Left lobe of liver (tissue), 2 donors: ENCODE results near the gene ARFGAP1. TPM values are rescaled to one million over a fixed set of nuclear protein-coding genes. Genes with fewer than 3 reads are reported as not detected.

ENCODE experiments used
- ATAC-seq: fragments of 200-7000 bp; cut with Tn5 transposase; one replicate; pipeline ENCODE4 v1.9.1; 2020; ENCODE audit warnings: mild to moderate bottlenecking, moderate library complexity
- DNase-seq: peaks from one replicate; pipeline ENCODE4 v3.0.0-alpha.2; 2020; ENCODE audit warnings: low spot score
- total RNA-seq: library from RNA; stranded (reverse); gene quantifications from one replicate; pipeline ENCODE4 v1.2.1, GENCODE V29; 2021
- donor health status: DM: no; HTN: no; CAD: no; lungs with moderate emphysema.
- donor health status: DM: no; HTN: yes; CAD: no.

The ARFGAP1 gene
- total RNA-seq, 1 donor from 2014 or later = 42.6 TPM

DNA sequence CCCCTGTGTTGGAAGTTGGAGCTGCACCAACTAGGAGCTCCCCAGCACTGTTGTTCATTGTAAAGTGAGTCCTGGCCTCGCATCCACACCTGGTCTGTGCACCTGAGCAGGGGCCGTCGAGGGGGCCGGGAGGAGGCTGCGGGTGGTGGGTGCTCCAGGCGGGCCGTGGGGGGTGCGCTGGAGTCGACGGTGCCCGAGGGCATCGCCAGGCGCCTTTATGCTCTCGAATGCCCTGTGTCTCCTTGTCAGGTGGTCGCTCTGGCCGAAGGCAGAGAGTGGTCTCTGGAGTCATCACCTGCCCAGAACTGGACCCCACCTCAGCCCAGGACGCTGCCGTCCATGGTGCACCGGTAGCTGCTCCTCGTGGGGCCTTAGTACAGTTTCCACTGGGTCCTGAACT lies 4.3 kb downstream of the ARFGAP1 start:
- no peak for ATAC-seq
- DNase-seq = no peak

DNA sequence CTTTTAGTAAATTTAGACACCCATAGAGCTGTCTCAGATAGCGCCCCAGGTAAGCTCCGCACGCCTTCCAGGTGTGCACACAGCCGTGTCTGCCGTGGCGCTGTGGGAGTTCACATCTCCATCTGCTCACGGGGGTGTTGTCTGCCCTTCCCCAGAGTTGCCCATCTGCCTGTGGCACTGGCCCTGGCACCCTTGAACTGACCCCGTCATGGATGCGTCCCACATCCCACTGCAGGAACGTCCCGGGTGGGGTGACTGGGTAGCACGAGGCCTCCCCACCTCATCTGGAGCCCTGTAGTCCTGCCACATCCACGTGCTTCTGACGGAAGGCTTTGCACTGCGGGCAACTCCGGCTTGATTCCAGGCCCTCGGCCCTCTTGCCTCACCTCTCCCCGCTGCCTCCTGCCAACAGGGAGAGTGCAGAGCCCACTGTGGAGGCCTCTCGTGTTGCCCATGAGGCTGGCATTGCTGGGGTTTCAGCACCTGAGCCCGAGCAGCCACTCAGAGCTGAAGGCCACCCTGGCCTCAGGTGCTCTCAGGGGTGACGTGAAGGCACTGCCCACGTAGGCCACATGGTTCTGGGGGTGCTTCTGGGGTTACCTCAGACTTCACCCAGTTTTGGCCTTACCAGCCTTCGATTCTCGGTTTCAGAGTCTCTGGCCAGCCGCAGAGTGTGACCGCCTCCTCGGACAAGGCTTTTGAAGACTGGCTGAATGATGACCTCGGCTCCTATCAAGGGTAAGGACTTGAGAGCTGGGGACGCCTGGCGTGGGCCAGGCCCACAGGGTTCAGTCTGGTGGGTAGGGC lies 5.1 kb downstream of the ARFGAP1 start:
- no peak for ATAC-seq
- no peak for DNase-seq

DNA sequence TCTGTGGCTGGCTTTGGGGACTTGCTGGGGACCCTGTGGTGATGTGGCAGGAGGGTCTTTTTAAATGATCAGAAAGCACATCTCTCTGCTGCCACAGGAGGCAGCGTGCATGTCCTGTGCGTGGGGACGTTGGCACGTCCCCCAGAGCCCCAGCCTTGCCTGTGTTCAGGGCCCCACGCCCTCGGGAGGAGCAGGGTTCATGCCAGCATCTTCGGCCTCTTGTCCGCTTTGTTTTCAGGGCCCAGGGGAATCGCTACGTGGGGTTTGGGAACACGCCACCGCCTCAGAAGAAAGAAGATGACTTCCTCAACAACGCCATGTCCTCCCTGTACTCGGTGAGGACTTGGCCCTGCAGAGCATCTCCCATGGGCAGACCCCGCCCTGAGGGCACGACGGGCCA lies 6.0 kb downstream of the ARFGAP1 start:
- no peak for DNase-seq

DNA sequence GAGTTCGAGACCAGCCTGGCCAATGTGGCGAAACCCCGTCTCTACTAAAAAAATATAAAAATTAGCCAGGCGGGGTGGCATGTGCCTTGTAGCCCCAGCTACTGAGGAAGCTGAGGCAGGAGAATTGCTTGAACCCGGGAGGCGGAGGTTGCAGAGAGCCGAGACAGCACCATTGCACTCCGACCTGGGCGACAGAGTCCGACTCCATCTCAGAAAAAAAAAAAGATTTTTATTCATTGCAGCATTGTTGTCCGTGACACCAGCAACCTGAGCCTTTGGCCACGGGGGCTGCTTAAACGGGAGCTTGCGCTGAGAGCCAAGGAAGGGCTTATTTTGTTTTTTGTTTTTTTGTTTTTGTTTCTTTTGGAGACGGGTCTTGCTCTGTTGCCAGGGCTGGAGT lies 7.3 kb downstream of the ARFGAP1 start:
- ATAC-seq = no peak
- DNase-seq = no peak

More for the DNA sequence above, 6.0 kb downstream of the ARFGAP1 start:
- ATAC-seq = no peak

DNA sequence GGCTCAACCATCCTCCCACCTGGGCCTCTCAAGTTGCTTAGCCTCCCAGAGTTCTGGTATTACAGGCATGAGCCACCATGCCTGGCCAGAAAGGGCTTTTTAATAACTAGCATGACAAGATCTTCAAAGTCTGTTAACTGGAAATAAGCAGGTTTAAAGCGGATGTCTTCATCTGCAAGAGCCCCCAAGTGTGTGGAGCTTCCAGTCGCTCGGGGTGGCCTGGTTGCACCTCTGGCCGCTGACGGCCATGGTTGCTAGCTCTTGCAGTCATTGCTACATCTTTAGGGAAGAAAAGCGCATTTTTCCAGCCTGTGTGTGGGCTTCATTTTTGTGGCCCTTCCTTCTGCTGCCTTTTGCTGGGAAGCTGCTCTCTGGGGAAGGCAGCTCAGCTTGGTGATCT lies 7.8 kb downstream of the ARFGAP1 start:
- ATAC-seq (no peak), DNase-seq (no peak)

DNA sequence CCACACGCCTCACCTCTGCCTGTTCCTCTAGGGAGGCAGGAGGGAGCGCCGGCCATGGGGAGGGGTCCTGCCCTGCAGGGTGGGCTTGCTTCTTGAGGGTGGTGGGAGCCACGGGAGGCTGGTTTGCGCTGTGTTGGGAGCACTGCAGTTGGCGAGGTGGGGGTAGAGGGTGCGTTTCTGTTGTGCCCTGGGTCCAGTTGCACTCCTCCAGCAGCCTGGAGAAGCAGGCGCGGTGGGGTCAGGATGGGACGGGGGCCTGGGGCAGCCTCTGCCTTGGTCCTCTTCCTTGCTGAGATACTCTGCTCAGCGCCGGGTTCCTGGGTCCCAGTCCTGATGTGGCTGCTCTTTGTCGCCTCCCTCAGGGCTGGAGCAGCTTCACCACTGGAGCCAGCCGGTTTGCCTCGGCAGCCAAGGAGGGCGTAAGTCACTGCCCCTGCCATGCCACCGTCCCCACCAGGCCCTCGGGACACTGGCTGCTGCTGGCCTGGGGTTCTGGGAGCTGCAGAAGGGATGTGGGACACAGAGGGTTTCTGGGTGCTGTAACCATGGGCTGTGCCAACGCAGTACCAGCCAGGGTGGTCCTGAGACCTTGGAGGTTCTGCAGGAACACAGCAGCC lies 8.4 kb downstream of the ARFGAP1 start:
- DNase-seq (no peak), ATAC-seq (no peak)

DNA sequence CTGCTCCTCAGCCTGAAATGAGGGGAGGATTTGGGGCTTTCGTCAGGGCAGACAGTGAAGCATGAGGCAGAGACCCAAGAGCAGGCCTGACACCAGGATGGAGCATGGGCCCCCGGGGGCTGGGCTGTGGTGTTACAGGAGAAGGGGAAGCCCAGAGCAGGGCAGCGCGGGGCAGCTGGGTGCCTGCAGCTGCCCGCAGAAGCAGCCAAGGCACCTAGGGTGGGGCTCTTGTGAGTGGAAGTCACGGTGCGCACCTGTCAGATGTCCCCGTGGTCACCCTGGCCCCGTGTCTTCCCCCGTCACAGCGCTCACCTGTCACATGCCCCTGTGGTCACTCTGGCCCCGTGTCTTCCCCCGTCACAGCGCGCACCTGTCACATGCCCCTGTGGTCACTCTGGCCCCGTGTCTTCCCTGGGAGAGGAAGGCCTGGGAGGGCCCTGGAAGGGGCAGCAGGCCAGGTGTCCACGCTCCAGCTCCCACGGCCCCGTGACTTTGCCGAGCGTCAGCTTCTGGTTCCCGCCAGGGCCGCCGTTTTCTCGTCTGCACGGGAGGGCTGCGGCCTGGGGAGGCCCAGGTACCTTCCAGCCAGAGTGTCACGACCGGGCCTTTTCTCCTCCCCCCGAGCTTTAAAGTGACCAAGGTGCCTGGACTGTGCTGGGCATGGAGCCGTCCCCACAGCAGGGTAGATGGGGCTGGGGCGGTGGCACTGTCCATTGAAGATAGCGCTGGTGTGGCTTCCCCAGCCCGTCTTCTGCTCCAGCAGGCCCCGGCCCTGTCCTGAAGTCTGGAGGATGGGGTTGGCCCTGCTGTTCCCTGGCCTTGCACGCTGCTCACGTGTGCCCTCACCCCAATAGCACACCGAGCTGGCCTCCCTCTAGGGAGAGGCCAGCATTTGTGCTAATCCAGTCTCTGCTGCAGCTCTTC lies 9.4 kb downstream of the ARFGAP1 start:
- ATAC-seq (no peak), DNase-seq (no peak)

DNA sequence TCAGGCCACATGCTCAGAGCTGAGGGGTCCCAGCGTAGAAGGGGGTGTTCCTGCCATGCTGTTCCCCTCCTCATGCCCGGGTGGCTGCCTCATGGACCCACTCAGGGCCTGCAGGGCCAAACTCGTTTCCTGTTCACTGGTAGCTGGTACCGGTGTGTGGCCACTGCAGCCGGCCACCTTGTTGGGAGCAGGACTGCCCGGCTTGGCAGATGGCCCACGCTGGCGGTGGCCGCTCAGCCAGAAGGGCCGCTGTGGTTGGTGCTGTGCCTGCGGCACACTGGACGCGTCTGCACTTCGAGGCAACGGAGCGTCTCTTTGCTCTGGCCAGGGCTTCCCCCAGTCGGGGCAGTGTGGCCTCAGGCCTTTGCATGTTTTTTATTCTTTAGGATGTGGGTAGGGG lies 10.3 kb downstream of the ARFGAP1 start:
- no peak for ATAC-seq

DNA sequence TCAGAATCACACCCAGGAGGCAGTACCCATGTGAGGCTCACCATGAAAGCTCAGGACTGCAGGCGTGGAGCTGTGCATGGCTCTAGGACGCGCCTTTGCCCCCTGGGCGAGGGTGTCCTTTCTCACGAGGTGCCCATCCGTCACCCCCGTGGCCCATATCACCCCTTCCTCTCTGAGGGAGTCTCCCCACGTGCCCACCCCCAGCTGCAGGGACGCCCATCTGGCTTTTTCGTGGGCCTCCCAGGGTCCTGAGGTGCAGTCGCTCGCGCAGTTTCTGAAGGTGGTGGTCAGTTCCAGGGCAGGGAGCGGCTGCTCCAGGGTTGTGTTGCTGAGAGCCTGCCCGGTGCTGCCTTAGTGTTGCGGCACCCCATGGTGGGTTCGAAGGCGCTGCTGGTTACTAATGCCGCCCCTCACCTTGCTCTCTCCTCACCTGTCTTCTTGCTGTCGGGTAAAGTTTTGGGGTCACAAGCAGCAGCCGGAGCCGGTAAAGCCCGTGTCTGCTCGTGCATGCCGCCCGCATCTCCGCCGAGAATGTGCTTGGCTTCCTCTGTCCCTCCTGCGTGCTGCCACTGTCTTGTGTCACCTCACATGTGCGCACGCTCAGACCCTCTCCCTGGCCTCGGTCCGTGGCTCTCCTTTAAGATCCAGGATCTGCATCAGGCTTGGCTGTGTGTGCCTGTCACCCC lies 10.9 kb downstream of the ARFGAP1 start:
- DNase-seq (no peak), ATAC-seq (no peak)

More for the DNA sequence above, 10.3 kb downstream of the ARFGAP1 start:
- no peak for DNase-seq

DNA sequence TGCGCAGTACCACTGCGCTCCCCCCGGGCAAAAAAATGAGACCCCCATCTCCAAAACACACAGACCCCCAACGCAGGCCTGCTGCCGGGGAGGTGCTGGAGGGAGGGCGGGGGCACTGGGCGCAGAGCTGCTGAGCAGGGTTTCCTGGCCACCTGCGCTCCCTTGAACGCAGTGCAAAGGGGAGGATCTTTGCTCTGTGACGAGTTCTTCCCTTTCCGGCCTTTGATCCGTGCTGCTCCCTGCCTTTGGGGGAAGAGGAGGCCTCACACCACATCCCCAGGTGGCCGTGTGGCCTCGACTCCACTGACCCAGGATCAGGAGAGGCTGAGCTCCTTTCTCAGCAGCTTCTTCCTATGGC lies 11.4 kb downstream of the ARFGAP1 start:
- ATAC-seq = no peak
- DNase-seq = no peak

DNA sequence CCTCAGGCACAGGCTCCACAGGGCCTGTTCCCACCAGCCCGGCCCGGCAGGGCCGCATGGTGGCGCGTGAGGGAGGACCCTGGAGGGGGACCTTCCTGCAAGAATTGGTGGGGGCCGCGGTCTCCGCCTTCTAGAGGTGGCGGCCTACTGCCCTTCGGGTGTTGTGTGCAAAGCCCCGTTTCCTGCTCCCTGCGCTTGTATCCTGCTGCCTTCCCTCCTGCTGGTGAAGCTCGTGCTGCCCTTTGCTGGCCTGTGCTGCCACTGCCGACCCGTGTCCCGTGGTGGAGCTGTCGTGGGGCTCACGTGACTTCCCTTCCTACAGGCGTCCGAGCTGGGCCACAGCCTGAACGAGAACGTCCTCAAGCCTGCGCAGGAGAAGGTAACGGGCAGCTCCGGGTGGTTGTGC lies 11.9 kb downstream of the ARFGAP1 start:
- ATAC-seq (no peak), DNase-seq (no peak)

DNA sequence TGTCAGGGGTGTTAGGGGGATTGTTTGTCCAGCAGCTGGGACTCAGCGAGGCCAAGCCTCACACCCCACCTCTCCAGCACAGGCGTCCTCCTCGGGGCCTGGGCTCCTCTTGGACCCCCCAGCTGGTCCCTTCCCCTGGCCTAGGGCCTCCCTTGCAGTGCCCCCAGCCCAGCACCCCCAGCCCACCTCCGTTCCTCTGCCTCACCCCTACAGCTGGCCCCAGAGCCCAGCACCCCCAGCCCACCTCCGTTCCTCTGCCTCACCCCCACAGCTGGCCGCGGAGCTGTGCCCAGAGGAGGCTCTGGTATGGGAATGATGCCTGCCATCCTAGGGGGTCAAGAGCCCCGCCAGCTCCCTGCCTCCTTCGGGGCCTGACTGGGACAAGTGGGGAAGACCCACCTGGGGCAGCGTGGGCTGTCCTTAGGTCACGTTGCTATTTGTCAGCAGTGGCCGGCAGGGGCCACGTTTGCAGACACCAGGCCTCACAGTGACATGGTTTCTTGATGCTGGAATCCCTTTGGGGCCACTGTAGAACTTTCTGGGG lies 12.4 kb downstream of the ARFGAP1 start:
- ATAC-seq (no peak), DNase-seq (no peak)

DNA sequence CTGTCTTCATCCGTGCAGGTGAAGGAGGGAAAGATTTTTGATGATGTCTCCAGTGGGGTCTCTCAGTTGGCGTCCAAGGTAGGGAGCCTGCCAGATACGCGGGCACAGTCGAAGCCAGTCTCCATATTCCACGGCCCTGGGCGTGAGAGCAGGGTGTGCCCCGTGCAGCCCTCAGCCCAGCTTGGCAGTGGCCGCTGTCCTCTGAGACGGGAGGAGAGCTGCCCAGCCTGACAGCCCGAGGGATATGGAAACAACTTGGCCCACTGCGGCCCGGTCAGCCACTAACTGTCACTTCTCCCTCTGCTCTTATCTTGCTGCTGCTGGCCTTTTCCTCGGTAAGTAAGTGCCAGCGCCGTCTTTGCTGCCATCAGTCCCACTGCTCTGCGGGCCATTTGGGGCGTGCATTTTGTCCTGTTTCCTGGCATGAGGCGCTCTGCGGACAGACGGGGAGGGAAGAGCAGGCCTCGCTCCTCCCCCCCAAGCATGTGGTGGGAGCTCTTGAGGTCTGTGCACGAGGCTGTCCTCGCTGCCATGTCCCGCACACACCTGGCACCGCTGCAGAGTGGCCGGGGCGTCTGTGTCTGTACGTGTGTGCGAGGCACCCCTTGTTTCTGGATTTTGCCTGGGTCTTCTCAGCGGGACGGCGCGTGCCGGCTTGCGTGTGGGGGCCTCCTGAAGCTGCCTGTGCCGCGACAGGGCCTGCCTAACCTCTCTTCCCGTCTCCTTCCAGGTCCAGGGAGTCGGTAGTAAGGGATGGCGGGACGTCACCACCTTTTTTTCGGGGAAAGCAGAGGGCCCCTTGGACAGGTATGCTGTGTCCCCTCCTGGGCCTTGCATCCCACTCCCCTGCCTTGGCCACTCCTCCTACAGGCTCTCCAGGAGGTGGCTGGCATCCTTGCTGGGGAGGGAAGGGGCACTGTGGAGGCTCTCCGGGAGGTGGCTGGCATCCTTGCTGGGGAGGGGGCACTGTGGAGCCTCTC lies 13.3 kb downstream of the ARFGAP1 start:
- ATAC-seq (no peak), DNase-seq (no peak)

DNA sequence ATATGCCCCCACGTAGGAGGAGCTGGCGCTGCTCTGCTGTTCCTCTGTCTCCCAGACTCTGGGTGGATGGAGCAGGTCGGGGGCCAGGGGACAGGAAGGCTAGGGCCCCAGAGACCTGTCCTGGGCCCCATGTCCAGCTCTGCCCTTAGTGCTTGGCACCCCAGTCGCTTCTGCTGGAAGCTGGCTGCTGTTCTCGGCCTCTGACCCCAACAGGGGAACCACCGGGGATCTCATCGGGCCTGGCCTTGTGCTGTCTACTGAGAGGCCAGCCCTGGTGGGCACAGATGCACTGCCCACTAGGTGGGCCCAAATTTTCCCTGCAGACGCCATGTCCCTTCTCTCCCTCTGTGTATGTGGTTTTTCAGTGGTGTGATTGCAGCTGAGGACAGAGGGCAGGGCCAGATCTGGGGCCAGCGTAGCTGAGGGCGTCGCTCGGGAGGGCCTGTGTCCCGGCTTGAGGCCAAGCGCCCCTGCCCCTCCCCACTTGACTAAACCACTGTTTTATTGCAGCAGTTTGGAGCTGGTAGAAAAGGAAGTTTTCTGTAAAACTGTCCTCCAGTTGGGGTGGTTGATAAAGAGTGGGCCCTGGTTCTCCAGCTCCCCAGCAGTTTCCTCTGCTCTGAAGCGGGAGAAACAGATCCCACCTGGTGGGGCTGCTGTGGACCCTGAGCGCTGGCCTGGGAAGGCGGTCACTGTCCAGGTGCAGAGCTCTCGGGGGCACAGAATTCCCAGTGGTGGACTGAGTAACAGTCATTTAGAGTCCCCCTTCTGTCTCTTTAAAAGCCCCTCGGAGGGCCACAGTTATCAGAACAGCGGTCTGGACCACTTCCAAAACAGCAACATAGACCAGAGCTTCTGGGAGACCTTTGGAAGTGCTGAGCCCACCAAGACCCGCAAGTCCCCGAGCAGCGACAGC lies 14.4 kb downstream of the ARFGAP1 start:
- ATAC-seq (no peak), DNase-seq (no peak)

DNA sequence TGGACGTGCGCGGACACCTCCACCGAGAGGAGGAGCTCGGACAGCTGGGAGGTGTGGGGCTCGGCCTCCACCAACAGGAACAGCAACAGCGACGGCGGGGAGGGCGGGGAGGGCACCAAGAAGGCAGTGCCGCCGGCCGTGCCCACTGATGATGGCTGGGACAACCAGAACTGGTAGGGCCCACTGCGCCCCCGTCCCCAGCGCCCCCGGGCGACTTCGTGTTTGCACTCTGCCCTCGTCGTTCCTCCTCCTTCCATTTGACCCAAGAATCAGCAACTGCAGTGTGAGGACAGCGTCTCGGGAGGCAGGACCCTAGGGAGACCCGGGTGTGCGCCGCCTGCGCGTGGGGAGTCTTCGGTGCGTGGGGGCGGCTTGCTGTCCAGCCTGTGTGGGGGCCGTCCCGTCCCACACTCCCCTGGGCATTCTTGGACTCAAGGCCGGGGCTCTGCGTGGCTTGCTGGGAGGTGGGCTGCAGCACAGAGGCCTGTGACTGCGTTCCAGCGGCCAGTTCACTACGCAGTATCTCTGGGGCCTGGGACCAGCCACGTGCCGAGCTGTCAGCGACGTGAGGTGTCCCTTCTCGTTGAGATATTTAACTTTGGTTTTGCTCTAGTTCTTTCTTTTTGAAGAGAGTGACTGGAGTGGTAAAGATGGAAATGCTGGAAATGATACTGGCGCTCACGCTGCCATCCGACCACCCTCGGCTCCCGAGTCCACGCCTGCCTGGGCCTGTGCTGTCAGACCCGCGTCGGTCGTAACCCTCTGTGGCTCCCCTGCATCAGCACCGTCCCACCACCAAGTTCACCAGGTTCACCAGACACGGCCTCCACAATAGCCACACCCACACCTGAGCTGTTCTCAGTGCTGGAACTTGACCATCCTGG lies 15.3 kb downstream of the ARFGAP1 start:
- no peak for ATAC-seq
- DNase-seq = no peak

DNA sequence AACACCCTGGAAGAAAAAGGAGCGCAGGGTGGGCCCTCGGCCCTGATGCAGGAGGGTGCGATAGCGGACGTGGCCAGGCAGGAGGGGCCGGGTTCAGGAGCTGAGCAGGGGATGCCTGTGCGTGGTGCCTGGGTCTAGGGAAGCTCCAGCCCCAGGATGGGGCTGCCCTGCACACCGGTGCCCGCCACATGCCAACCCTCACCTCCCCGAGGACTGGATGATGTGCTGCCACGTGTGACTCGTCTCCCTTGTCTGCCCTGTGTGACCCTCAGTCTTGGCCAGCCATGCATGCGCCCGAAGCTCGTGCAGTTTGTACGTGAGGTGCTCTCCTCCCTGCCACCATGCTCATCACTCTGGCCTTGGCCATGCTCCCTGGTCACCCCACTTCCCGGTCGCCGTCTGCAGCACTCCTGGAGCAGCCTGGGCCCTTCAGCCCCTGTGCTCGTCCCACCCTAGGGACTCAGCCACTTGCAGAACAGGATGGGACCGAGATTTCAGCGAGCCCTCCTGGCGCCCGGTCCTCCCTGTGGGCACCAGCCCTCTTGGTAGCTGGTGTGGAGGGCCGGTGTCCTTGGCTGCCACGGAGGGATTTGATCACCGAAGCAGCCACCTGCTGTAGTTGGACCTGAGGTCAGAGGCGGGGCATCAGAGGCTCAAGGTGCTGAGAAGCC lies 16.1 kb downstream of the ARFGAP1 start:
- ATAC-seq (no peak), DNase-seq (no peak)
